Measurements from ENCODE around the gene CCDC88C.

CCDC88C gene

DNA sequence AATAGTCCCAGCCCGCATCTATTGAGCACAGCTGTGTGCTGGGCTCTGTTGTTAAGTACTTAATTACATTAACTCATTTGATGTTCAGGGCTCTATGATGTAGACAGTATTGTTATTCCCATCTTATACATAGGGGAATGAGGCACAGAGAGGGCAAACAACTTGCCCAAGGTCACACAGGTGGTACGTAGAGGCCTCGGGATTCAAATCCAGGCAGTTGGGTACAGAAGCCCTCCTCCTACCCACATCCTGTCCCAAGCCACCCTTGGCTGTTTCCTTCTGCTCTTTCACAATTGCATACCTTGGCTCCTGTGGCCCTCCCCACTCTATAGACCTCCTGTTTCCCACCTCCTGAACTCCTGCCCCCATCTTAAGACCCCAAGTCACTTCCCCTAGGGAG lies 163.2 kb downstream of the CCDC88C start:
- Histone ChIP-seq H3K4me1 (ENCODE audit: insufficient read depth, low read length, severe bottlenecking) (peaks cover 48% of the 10 kb centered on the region), H3K36me3 (ENCODE audit: insufficient read depth, low read length) (no peaks in the 10 kb centered on the region), H3K9me2 (ENCODE audit: low read depth, low read length) (no peaks in the 10 kb centered on the region), H3K79me2 (ENCODE audit: insufficient read depth, low read length) (no peaks in the 10 kb centered on the region), H3K9ac (ENCODE audit: low read length) (no peak overlapping the region), H4K20me1 (ENCODE audit: insufficient read depth, low read length) (no peaks in the 10 kb centered on the region), H3K4me2 (ENCODE audit: low read length) (no peak overlapping the region), H3K9me3 (ENCODE audit: low read length) (no peaks in the 10 kb centered on the region), H3K4me3 (ENCODE audit: low read depth, low read length, poor library complexity, severe bottlenecking) (no peak overlapping the region), H2AFZ (ENCODE audit: low read length) (no peak overlapping the region), H3K27ac (ENCODE audit: low read depth, low read length, poor library complexity, severe bottlenecking) (no peak overlapping the region), H3F3A (ENCODE audit: insufficient read depth, low read length) (peaks cover 4% of the 10 kb centered on the region; the same call in 1 of the 2 replicates), H3K27me3 (ENCODE audit: insufficient read depth, low read length) (no peaks in the 10 kb centered on the region)
- no peak for TF ChIP-seq EZH2 (IDR thresholded peaks at IDR 0.05; ENCODE audit: borderline replicate concordance, low read length)
- TF ChIP-seq, protein P1, sequence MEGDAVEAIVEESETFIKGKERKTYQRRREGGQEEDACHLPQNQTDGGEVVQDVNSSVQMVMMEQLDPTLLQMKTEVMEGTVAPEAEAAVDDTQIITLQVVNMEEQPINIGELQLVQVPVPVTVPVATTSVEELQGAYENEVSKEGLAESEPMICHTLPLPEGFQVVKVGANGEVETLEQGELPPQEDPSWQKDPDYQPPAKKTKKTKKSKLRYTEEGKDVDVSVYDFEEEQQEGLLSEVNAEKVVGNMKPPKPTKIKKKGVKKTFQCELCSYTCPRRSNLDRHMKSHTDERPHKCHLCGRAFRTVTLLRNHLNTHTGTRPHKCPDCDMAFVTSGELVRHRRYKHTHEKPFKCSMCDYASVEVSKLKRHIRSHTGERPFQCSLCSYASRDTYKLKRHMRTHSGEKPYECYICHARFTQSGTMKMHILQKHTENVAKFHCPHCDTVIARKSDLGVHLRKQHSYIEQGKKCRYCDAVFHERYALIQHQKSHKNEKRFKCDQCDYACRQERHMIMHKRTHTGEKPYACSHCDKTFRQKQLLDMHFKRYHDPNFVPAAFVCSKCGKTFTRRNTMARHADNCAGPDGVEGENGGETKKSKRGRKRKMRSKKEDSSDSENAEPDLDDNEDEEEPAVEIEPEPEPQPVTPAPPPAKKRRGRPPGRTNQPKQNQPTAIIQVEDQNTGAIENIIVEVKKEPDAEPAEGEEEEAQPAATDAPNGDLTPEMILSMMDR (IDR thresholded peaks at IDR 0.05; ENCODE audit: low read length) = no peak

DNA sequence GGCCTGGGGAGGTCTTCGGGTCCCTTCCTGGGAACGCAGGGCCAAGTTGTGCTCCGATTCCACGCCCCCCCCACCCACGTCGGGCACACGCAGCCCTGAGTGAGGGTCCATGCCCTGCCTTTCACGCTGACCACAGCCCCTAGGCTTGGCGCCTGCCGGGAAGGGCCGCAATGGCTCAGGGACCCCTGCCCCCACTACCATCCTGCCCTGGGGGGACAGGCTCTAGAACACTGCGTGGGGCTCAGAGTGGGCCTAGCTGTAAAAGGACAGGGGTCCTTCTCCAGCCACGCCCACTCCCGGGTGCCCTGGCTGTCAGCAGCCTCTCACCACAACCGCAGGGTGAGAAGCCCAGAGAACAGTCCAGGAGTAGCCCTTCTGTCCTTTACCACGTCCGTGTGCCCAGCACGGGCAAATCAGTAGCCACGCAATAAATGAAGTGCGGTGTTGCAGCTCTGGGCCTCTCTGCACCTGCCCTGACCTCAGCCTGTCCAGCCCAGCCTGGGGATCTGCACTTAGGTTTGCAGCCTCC lies 163.8 kb downstream of the CCDC88C start:
- peaks cover 4% of the 10 kb centered on the region; the same call in 1 of the 2 replicates for H3F3A ChIP-seq (ENCODE audit: insufficient read depth, low read length)
- peak overlapping the region; percentile 56; the same call in 1 of the 2 replicates for H3K9ac ChIP-seq (ENCODE audit: low read length)
- no peaks in the 10 kb centered on the region for H3K27me3 ChIP-seq (ENCODE audit: insufficient read depth, low read length)
- peaks cover 54% of the 10 kb centered on the region for H3K4me1 ChIP-seq (ENCODE audit: insufficient read depth, low read length, severe bottlenecking)
- peak overlapping the region; percentile 73 for H3K4me2 ChIP-seq (ENCODE audit: low read length)
- no peaks in the 10 kb centered on the region for H3K9me3 ChIP-seq (ENCODE audit: low read length)
- no peak overlapping the region for H3K27ac ChIP-seq (ENCODE audit: low read depth, low read length, poor library complexity, severe bottlenecking)
- H4K20me1 ChIP-seq (ENCODE audit: insufficient read depth, low read length) = no peaks in the 10 kb centered on the region
- peak overlapping the region; percentile 70 for H3K4me3 ChIP-seq (ENCODE audit: low read depth, low read length, poor library complexity, severe bottlenecking)
- TF ChIP-seq, protein P1 (IDR thresholded peaks at IDR 0.05; ENCODE audit: low read length) = no peak
- no peak for TF ChIP-seq EZH2 (IDR thresholded peaks at IDR 0.05; ENCODE audit: borderline replicate concordance, low read length)
- no peaks in the 10 kb centered on the region for H3K36me3 ChIP-seq (ENCODE audit: insufficient read depth, low read length)
- H3K9me2 ChIP-seq (ENCODE audit: low read depth, low read length) = no peaks in the 10 kb centered on the region
- no peaks in the 10 kb centered on the region for H3K79me2 ChIP-seq (ENCODE audit: insufficient read depth, low read length)
- no peak overlapping the region for H2AFZ ChIP-seq (ENCODE audit: low read length)

DNA sequence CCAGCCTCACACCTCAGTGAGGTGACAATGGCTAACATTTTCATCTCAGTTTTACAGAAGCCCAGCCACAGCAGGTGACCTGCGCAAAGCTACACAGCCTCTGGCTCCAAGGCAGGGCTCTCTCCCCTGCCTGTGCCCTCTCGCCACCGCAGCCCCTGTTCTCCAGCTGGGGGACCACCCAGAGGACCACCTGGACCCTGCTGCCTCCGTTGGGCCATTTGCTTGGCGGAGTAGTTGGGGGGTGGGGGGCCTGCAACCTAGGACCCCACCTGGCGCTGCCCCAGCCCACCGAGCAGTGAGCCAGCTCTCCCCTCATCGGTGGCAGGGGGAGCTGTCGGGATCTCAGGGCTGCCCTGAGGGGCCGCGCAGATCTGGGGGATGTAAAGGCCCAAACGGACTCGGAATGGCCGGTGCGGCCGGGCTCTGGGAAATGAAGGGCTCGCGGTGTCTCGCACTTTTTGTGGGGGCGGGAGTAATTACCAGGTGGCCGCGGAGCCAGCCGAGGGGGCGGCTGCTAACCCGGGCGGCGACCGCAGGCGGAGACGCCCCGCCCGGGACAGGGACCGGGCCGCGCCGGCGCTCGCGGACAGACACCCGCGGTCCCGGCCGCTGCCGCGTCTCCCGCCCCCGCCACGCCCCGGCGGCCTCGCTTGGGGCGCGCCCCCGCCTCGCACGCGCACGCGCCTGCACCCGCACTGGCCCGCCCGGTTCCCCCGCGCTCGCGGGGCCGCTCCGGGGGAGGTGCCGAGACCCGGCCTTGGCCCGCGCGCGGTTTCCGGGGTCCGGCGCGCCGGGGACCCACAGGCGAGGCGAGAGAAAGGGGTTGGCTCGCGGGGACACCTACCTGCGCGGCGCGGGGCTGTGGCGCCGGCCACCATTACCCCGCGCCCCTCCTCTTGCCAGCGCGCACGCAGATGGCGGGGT lies 164.5 kb downstream of the CCDC88C start:
- Histone ChIP-seq H4K20me1 (ENCODE audit: insufficient read depth, low read length) (no peaks in the 10 kb centered on the region), H3K27me3 (ENCODE audit: insufficient read depth, low read length) (no peaks in the 10 kb centered on the region), H3K27ac (ENCODE audit: low read depth, low read length, poor library complexity, severe bottlenecking) (no peak overlapping the region), H3K4me2 (ENCODE audit: low read length) (peak overlapping the region; percentile 95), H3K4me3 (ENCODE audit: low read depth, low read length, poor library complexity, severe bottlenecking) (peak overlapping the region; percentile 70), H3K9me3 (ENCODE audit: low read length) (no peaks in the 10 kb centered on the region), H3K9me2 (ENCODE audit: low read depth, low read length) (no peaks in the 10 kb centered on the region), H3K9ac (ENCODE audit: low read length) (peak overlapping the region; percentile 68), H3K4me1 (ENCODE audit: insufficient read depth, low read length, severe bottlenecking) (peaks cover 57% of the 10 kb centered on the region), H3K79me2 (ENCODE audit: insufficient read depth, low read length) (no peaks in the 10 kb centered on the region), H3F3A (ENCODE audit: insufficient read depth, low read length) (peaks cover 4% of the 10 kb centered on the region; the same call in 1 of the 2 replicates), H3K36me3 (ENCODE audit: insufficient read depth, low read length) (no peaks in the 10 kb centered on the region), H2AFZ (ENCODE audit: low read length) (no peak overlapping the region)
- TF ChIP-seq, protein P1 (IDR thresholded peaks at IDR 0.05; ENCODE audit: low read length) = peak; percentile 29; the same call in 1 of the 2 replicates
- TF ChIP-seq EZH2 (IDR thresholded peaks at IDR 0.05; ENCODE audit: borderline replicate concordance, low read length) = no peak
